GM21825 (cell line): Measurements from ENCODE around the gene KLF1.
"Not testable (repeated sequence)": the region's sequence is repeated elsewhere in the genome, so short reads cannot be mapped to it uniquely, and the experiment has no call there.

ENCODE experiments used
- ATAC-seq: cut with Tn5 transposase; IDR thresholded peaks from one replicate; pipeline ENCODE4 v1.9.1; 2021; ENCODE audit warnings: mild to moderate bottlenecking, moderate library complexity; ENCODE audit not compliant: unreplicated experiment

The KLF1 gene

GRCh38 chr19:12891553-12892021 lies 4.6 kb upstream of the KLF1 start:
- ATAC-seq = no peak

GRCh38 chr19:12890787-12891552 lies 4.0 kb upstream of the KLF1 start, which contains the start of gene GCDH:
GCDH (plus strand) TSS chr19:12891160; CDS start chr19:12891305, 145 bp downstream.
- ATAC-seq = peak; percentile 79

GRCh38 chr19:12890299-12890786 lies 3.3 kb upstream of the KLF1 start:
- not testable (repeated sequence) for ATAC-seq

DNA sequence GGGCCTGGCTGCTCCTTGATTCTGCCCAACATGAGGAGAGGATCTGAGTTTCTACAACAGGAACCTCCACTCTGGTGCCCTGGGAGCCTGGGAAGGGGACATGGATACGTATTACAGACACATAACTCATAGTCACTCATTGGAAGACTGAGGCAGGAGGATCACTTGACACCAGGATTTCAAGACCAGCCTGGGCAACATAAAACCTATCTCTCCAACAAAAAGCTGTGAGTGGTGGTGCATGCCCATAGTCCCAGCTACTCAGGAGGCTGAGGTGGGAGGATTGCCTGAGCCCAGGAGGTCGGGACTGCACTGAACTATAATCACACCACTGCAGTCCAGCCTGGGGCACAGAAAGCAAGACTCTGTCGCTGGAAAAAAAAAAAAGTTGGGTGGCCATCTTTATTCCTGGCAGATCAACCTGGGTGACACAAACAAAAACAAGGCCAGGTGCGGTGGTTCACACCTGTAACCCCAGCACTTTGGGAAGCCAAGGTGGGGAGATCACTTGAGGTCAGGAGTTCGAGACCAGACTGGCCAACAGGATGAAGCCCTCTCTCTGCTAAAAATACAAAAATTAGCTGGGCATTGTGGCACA lies 1.1 kb upstream of the KLF1 start:
- ATAC-seq = no peak

GRCh38 chr19:12886651-12886968 lies 391 bp downstream of the KLF1 start:
- ATAC-seq = no peak

DNA sequence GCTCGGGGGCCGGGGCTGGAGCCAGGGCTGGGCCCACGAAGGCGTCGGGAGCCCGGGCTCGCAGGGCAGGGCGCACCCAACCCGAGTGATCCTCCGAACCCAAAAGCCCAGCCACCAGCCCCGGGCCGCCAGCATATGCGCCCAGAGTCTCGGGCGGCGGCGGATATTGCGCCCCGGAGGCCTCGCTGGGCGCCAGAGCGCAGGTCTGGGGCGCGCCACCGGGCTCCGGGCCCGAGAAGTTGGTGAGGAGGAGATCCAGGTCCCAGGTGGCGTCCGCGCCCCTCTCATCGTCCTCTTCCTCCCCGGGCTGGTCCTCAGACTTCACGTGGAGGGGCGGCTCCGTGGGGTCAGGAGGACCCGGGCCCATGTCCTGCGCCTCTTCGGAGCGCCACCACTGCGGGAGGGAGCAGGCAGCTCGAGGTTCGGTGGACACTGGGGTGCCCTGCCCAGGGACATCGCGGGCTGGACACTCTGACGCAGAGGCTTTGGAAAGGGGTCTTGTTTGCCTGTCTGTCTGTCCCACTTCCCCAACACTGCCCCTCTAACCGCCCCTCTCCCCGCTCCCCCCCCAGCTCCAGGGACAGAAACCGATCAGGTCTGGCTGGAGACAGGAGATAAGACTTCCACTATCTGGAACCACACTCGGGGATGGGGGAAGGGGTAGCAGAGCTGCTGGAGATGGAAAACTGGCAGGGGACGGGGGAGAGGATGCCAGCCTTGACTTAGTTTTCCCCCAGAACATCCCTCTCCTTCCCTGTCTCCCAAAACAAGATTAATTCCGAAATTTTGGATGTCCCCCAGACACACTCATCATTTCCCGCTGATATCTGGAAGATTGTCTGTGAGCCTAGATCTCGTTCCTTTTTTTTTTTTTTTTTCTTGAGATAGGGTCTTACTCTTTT lies 1.0 kb downstream of the KLF1 start:
- ATAC-seq = no peak

DNA sequence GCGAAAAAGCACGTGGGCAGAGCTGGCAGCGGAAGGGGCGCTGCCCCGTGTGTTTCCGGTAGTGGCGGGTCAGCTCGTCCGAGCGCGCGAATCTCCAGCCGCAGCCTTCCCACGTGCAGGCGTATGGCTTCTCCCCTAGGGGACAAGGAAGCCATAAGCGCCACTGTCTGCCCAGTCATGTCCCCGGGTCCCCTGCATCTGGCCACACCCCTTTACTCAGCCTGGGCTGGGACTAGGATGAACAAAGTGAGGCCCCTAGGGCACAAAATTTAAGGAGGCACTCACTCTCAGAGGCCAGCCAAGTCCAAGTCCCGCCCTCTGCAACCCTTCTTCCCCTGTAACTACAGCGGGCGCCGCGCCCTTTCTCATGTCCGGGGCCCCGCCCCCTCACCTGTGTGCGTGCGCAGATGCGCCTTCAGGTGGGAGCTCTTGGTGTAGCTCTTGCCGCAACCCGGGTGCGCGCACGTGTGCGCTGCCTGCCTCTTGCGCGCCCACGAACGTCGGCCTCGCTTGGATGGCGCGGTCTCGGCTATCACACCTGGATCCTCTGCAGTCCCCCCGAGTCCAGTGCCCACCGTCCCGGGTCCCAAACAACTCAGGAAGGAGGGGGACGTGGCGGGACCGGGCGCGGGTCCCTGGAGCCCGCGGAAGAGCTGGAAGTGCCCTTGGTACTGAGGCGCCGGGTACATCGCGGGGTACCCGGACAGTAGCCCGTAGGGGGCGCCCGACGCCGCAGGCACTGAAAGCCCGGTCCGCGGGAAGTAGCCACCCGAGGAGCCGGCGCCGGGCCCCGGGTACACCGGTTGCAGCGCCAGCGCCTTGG lies 1.9 kb downstream of the KLF1 start:
- no peak for ATAC-seq

DNA sequence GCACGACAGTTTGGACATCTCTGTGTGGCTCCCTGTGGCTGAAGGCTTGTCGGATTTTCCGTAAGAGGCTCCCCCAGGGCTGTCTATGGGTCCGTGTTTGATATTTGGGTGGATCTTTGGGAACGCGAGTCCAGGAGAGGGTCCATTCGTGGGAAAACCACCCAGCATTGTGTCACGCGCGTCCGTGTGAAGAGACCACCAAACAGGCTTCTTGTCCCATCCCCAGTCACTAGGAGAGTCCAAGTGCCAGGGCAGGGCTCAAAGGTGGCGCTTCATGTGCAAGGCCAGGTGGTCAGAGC lies 2.4 kb downstream of the KLF1 start:
- no peak for ATAC-seq

DNA sequence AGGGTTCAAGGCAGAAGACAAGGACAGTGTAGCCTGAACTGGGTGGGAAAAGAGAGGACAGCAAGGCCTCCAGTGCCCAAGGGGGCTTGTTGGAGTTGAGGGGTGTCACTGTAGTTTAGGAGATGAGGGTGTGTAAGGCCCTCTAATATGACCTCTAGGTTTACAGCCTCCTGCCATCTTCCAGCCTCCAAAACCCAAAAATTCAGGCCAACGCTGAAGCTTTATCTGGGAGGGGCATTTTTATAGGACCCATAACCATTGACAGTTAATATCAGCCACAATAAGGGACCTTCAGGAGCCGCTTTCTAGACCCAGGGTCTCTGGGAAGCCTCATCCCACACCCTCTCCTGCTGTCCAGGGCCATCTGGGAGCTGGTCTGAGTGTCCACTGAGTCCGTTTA lies 2.8 kb downstream of the KLF1 start:
- no peak for ATAC-seq

- no peak for ATAC-seq
Observed at GRCh38 chr19:12882589-12882988, 4.4 kb downstream of the KLF1 start.

- peak; percentile 78 for ATAC-seq
Observed at GRCh38 chr19:12881172-12881808, 5.7 kb downstream of the KLF1 start, which contains the start of gene DNASE2. DNASE2 (minus strand) TSS chr19:12881449; CDS start chr19:12881375, 74 bp downstream.

DNA sequence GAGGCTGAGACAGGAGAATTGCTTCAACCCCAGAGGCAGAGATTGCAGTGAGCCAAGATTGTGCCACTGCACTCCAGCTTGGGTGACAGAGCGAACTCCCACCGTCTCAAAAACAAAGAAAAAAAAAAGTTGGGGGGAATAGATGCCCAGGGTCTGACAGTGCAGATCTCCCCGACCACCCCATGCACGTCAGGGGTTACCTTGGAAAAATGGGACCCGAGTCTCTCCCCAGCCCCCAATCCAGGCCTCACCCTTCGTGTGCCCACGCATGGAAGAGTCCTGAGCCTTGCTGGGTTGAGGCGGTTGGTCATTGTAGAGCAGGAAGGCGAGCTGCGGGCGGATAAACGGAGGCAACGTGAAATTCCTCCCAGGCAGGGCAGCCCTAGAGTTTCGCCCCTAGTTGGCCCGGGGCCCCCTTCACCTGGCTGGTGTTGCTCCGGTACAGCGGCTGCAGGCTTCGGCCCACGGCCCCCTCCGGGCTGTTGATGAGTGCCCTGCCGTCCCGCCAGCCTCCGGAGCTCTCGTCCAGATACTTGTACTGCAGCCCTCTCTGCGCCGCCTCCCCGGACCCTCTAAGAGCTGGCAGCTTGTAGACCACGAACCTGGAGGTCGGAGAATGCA lies 6.3 kb downstream of the KLF1 start:
- no peak for ATAC-seq

- no peak for ATAC-seq
Observed at GRCh38 chr19:12875086-12875485, 11.9 kb downstream of the KLF1 start.

GRCh38 chr19:12873891-12874745 lies 12.9 kb downstream of the KLF1 start:
- ATAC-seq = no peak

GRCh38 chr19:12872941-12873890 lies 13.8 kb downstream of the KLF1 start:
- no peak for ATAC-seq

- no peak for ATAC-seq
Observed at GRCh38 chr19:12872255-12872654, 14.7 kb downstream of the KLF1 start.

DNA sequence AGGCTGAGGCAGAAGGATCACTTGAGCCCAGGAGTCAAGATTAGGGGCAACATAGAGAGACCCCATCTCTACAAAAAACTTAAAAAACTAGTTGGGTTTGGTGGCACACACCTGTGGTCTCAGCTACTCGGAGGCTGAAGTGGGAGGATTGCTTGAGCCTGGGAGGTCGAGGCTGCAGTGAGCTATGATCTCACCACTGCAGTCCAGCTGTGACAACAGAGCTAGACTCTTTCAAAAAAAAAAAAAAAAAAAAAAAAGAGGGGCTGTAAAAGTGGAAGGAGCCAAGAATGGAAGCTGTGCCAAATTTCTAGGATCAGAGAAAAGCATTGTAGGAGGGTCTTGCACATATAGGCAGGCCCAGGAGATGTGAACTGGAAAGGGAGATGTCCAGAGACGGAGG lies 15.3 kb downstream of the KLF1 start:
- ATAC-seq = no peak
